D721Med (cell line): Measurements from ENCODE around the gene C3.
"Not testable (repeated sequence)": the region's sequence is repeated elsewhere in the genome, so short reads cannot be mapped to it uniquely, and the experiment has no call there.

Experiments
- DNase-seq: peaks from one replicate; pipeline ENCODE4 v3.0.0; 2011; ENCODE audit warnings: low spot score; ENCODE audit not compliant: insufficient read length
- FAIRE-seq: peaks from 2 replicates; lab custom pipeline; 2011; peaks lifted over from hg19 to GRCh38; lab: Jason Lieb, UNC
- TF ChIP-seq, protein P1 (sequence below): IDR thresholded peaks from 2 replicates; pipeline ENCODE4 v1.5.1; 2012; ENCODE audit warnings: mild to moderate bottlenecking, control low read depth; ENCODE audit not compliant: insufficient read depth; ENCODE audit errors: missing control alignments

C3 gene

GRCh38 chr19:6639439-6639838, 81.0 kb downstream of the C3 start:
- TF ChIP-seq, protein P1, sequence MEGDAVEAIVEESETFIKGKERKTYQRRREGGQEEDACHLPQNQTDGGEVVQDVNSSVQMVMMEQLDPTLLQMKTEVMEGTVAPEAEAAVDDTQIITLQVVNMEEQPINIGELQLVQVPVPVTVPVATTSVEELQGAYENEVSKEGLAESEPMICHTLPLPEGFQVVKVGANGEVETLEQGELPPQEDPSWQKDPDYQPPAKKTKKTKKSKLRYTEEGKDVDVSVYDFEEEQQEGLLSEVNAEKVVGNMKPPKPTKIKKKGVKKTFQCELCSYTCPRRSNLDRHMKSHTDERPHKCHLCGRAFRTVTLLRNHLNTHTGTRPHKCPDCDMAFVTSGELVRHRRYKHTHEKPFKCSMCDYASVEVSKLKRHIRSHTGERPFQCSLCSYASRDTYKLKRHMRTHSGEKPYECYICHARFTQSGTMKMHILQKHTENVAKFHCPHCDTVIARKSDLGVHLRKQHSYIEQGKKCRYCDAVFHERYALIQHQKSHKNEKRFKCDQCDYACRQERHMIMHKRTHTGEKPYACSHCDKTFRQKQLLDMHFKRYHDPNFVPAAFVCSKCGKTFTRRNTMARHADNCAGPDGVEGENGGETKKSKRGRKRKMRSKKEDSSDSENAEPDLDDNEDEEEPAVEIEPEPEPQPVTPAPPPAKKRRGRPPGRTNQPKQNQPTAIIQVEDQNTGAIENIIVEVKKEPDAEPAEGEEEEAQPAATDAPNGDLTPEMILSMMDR = no peak
- DNase-seq (no peak), FAIRE-seq (no peak)

- FAIRE-seq, DNase-seq: not testable (repeated sequence)
These were observed 87.0 kb downstream of the C3 start for GRCh38 chr19:6633456-6633813.

DNA sequence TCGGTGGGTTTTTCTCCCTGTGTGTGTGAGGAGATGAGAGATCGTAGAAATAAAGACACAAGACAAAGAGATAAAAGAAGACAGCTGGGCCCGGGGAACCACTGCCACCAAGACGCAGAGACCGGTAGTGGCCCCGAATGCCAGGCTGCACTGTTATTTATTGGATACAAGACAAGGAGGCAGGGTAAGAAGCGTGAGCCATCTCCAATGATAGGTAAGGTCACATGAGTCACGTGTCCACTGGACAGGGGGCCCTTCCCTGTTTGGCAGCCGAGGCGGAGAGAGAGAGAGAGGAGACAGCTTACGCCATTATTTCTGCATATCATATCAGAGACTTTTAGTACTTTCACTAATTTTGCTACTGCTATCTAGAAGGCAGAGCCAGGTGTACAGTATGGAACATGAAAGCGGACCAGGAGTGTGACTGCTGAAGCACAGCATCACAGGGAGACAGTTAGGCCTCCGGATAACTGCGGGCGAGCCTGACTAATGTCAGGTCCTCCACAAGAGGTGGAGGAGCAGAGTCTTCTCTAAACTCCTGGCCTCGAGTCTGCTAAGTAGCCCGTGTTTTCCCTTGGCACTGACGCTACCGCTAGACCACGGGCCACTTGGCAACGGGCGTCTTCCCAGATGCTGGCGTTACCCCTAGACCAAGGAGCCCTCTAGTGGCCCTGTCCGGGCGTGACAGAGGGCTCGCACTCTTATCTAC, 87.5 kb downstream of the C3 start:
- not testable (repeated sequence) for FAIRE-seq

DNA sequence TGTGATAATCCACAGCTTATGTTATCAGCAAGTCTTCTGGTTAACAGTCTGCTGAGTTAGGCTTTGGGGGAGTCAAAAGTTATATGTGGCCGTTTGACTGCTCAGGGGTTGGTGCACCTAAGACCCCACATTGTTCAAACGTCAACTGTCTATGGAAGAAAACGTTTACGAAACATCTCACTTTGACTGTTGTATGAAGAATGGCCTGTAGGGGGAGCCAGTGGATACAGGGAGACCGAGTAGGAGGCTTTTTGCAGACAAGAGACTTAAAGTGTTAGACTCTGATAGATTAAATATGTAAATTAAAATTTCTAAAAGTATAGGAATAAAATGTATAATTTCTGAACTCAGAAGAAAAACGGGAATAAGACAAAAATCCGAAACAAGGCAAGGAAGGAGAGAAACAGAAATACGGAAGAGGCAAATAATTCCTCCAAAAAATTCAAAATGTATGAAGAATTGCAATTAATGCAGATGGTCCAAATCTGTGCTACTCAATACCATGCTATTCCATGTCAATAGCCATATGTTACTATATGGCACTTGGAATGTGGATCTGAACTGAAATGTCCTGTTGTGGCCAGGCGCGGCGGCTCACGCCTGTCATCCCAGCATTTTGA, 88.3 kb downstream of the C3 start:
- TF ChIP-seq, protein P1 = peak; percentile 91
- DNase-seq (no peak), FAIRE-seq (no peak)

More for the DNA sequence above, 87.5 kb downstream of the C3 start:
- TF ChIP-seq, protein P1 = peak; percentile 61
- DNase-seq = not testable (repeated sequence)
